K562 (cell line): ENCODE measurements around the gene TMEM184B. TPM values are rescaled to one million over a fixed set of nuclear protein-coding genes. Genes with fewer than 3 reads are reported as not detected.

Experiments
- CAMTA2 ChIP-seq: fragments of 250-450 bp; sonication (Bioruptor Pico); conservative IDR thresholded peaks from 2 replicates; pipeline ENCODE4 v1.5.1; 2022
- COPS2 ChIP-seq: fragments of 450-650 bp; conservative IDR thresholded peaks from 2 replicates; pipeline ENCODE4 v1.6.1; 2016; ENCODE audit warnings: mild to moderate bottlenecking, moderate library complexity
- EGR1 ChIP-seq: fragments of 450-650 bp; conservative IDR thresholded peaks from 2 replicates; pipeline ENCODE4 v1.6.1; 2017; ENCODE audit warnings: mild to moderate bottlenecking
- ELF4 ChIP-seq: fragments of 450-650 bp; formaldehyde crosslinking; IDR thresholded peaks from 2 replicates; pipeline ENCODE4 v1.4.0; 2022; ENCODE audit warnings: missing genetic modification characterization
- EWSR1 ChIP-seq: fragments of 450-650 bp; IDR thresholded peaks from 2 replicates; pipeline ENCODE4 v1.6.1; 2018; ENCODE audit warnings: borderline replicate concordance, mild to moderate bottlenecking, low read depth, moderate library complexity; ENCODE audit not compliant: partially characterized antibody
- HNRNPH1 ChIP-seq: fragments of 200-400 bp; formaldehyde crosslinking; optimal IDR thresholded peaks from 2 replicates; pipeline ENCODE3; 2017; ENCODE audit warnings: low read depth, mild to moderate bottlenecking, low read length, moderate library complexity
- LEF1 ChIP-seq: fragments of 450-650 bp; IDR thresholded peaks from 2 replicates; pipeline ENCODE4 v1.6.1; 2016; ENCODE audit warnings: mild to moderate bottlenecking
- PHF21A ChIP-seq: fragments of 450-650 bp; IDR thresholded peaks from 2 replicates; pipeline ENCODE4 v1.6.1; 2017; ENCODE audit warnings: low read depth, borderline replicate concordance
- RB1 ChIP-seq: fragments of 450-650 bp; IDR thresholded peaks from 2 replicates; pipeline ENCODE4 v1.6.1; 2017; ENCODE audit warnings: low read depth, mild to moderate bottlenecking
- SLC30A9 ChIP-seq: fragments of 250-450 bp; sonication (Bioruptor Pico); IDR thresholded peaks from 2 replicates; pipeline ENCODE4 v1.8.0; 2022; ENCODE audit warnings: mild to moderate bottlenecking, moderate library complexity
- SRSF7 ChIP-seq: fragments of 200-400 bp; formaldehyde crosslinking; optimal IDR thresholded peaks from 2 replicates; pipeline ENCODE3; 2017; ENCODE audit warnings: mild to moderate bottlenecking, low read depth, low read length
- U2AF1 ChIP-seq: fragments of 200-400 bp; formaldehyde crosslinking; optimal IDR thresholded peaks from 2 replicates; pipeline ENCODE3; 2017; ENCODE audit warnings: mild to moderate bottlenecking, low read depth, low read length, moderate library complexity
- ZBTB8A ChIP-seq: fragments of 450-650 bp; IDR thresholded peaks from 2 replicates; pipeline ENCODE4 v1.6.1; 2018; ENCODE audit warnings: mild to moderate bottlenecking, moderate library complexity; ENCODE audit not compliant: partially characterized antibody
- ZEB2 ChIP-seq: fragments of 450-650 bp; IDR thresholded peaks from 2 replicates; pipeline ENCODE4 v1.6.1; 2016
- ZNF121 ChIP-seq: sonication (generic); formaldehyde crosslinking; conservative IDR thresholded peaks from 2 replicates; pipeline ENCODE4 v1.8.0; 2022; ENCODE audit warnings: missing genetic modification reagents
- ZNF197 ChIP-seq: fragments of 200-800 bp; sonication (Bioruptor generic); IDR thresholded peaks from 2 replicates; pipeline ENCODE4 v1.6.1; 2016; ENCODE audit warnings: low read depth, missing genetic modification characterization, missing compliant biosample characterization
- ZNF24 ChIP-seq: fragments of 450-650 bp; IDR thresholded peaks from 2 replicates; pipeline ENCODE4 v1.6.1; 2016
- ZNF695 ChIP-seq: fragments of 450-650 bp; formaldehyde crosslinking; IDR thresholded peaks from 2 replicates; pipeline ENCODE4 v1.4.0; 2020; ENCODE audit warnings: mild to moderate bottlenecking, moderate library complexity
- ZNF76 ChIP-seq: fragments of 250-450 bp; sonication (Bioruptor Pico); IDR thresholded peaks from 2 replicates; pipeline ENCODE4 v1.4.0; 2020; ENCODE audit warnings: mild to moderate bottlenecking, moderate library complexity, borderline replicate concordance
- polyA plus RNA-seq, 8 experiments: library from polyadenylated mRNA; depleted of rRNA in 4 of 8; stranded (reverse) in 5 of 8; unstranded in 3 of 8; fragments of >200 nt; fragmentation: Nextera tagmentation in 2 of 8; fragmentation: Illumina TruSeq in 1 of 8; extraction: Ambion mirVana in 2 of 8; extraction: Trizol in 1 of 8; gene quantifications; 2 replicates each; pipeline versions ENCODE4 v1.2.1 to v1.2.3, GENCODE V29; 2011 to 2014; ENCODE audit warnings: inconsistent platforms in 1 of 8, missing spikeins in 1 of 8
- total RNA-seq, 7 experiments: library from RNA; depleted of rRNA in 6 of 7; stranded (reverse); fragments of >200 nt in 6 of 7; fragmentation: Illumina TruSeq in 2 of 7; extraction: Trizol in 2 of 7; gene quantifications; 2 replicates each; pipeline versions ENCODE4 v1.2.1 to v1.2.3, GENCODE V29; 2011 to 2021; ENCODE audit warnings: low replicate concordance in 1 of 7
- TF ChIP-seq, protein P1 (sequence below): fragments of 250-450 bp; sonication (Bioruptor Pico); IDR thresholded peaks from 2 replicates; pipeline ENCODE4 v1.5.0; 2020; ENCODE audit warnings: mild to moderate bottlenecking
- TF ChIP-seq, protein P2 (sequence below): sonication (generic); formaldehyde crosslinking; IDR thresholded peaks from 2 replicates; pipeline ENCODE4 v1.9.0; 2022; ENCODE audit warnings: mild to moderate bottlenecking, missing genetic modification reagents
- TF ChIP-seq, protein P3 (sequence below): sonication (generic); formaldehyde crosslinking; IDR thresholded peaks from 2 replicates; pipeline ENCODE4 v1.8.0; 2022; ENCODE audit warnings: missing genetic modification reagents, mild to moderate bottlenecking, borderline replicate concordance
- TF ChIP-seq, protein P4 (sequence below): sonication (generic); formaldehyde crosslinking; IDR thresholded peaks from 2 replicates; pipeline ENCODE4 v1.4.0; 2020; ENCODE audit warnings: mild to moderate bottlenecking, missing genetic modification reagents

The TMEM184B gene
- total and polyA plus RNA-seq, 9 of the 15 experiments (the other 6 are each of a cell fraction or from before 2014, with no cell fraction given), result 0.31 to 25.1 (median 6.2) TPM

DNA sequence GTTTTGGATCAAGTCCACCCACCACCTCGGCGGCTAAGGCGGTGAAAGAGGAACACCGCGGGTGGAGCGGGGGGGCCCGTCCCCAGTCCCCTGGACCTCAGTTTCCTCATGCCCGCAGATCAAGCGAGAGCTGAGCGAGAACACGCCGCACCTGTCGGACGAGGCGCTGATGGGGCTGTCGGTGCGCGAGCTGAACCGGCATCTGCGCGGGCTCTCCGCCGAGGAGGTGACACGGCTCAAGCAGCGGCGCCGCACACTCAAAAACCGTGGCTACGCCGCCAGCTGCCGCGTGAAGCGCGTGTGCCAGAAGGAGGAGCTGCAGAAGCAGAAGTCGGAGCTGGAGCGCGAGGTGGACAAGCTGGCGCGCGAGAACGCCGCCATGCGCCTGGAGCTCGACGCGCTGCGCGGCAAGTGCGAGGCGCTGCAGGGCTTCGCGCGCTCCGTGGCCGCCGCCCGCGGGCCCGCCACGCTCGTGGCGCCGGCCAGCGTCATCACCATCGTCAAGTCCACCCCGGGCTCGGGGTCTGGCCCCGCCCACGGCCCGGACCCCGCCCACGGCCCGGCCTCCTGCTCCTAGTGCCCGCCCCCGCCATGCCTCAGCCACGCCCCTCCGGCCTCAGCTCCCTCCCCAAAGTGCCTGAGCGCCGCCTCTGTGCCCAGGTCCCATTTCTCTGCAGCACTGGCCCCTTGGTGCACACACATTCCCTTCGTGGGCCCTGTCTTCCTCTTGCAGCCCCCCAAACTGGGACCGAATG, 58.3 kb downstream of the TMEM184B start (continued):
- TF ChIP-seq, protein P1, sequence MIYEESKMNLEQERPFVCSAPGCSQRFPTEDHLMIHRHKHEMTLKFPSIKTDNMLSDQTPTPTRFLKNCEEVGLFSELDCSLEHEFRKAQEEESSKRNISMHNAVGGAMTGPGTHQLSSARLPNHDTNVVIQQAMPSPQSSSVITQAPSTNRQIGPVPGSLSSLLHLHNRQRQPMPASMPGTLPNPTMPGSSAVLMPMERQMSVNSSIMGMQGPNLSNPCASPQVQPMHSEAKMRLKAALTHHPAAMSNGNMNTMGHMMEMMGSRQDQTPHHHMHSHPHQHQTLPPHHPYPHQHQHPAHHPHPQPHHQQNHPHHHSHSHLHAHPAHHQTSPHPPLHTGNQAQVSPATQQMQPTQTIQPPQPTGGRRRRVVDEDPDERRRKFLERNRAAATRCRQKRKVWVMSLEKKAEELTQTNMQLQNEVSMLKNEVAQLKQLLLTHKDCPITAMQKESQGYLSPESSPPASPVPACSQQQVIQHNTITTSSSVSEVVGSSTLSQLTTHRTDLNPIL (CRISPR knock-in tag), result no peak
- no peak for TF ChIP-seq SLC30A9 (CRISPR knock-in tag)
- TF ChIP-seq PHF21A, result no peak
- TF ChIP-seq EWSR1, result no peak
- peak; percentile 42; the same call in 1 of the 2 replicates for TF ChIP-seq ZNF24
- 0 out of 2 replicates have a peak, but pooled peaks have one; percentile 29 for TF ChIP-seq ZNF76
- no peak for TF ChIP-seq ZNF197 (CRISPR knock-in tag)
- no peak for TF ChIP-seq U2AF1
- TF ChIP-seq HNRNPH1, result no peak
- no peak for TF ChIP-seq CAMTA2
- TF ChIP-seq RB1, result peak; percentile 83; the same call in 1 of the 2 replicates
- TF ChIP-seq COPS2, result no peak
- no peak for TF ChIP-seq ELF4
- no peak for TF ChIP-seq LEF1
- TF ChIP-seq ZNF695 (CRISPR knock-in tag), result no peak
- TF ChIP-seq, protein P2, sequence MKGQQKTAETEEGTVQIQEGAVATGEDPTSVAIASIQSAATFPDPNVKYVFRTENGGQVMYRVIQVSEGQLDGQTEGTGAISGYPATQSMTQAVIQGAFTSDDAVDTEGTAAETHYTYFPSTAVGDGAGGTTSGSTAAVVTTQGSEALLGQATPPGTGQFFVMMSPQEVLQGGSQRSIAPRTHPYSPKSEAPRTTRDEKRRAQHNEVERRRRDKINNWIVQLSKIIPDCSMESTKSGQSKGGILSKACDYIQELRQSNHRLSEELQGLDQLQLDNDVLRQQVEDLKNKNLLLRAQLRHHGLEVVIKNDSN (CRISPR knock-in tag), result no peak
- no peak for TF ChIP-seq SRSF7
- TF ChIP-seq EGR1, result peak; percentile 60
- TF ChIP-seq, protein P3, sequence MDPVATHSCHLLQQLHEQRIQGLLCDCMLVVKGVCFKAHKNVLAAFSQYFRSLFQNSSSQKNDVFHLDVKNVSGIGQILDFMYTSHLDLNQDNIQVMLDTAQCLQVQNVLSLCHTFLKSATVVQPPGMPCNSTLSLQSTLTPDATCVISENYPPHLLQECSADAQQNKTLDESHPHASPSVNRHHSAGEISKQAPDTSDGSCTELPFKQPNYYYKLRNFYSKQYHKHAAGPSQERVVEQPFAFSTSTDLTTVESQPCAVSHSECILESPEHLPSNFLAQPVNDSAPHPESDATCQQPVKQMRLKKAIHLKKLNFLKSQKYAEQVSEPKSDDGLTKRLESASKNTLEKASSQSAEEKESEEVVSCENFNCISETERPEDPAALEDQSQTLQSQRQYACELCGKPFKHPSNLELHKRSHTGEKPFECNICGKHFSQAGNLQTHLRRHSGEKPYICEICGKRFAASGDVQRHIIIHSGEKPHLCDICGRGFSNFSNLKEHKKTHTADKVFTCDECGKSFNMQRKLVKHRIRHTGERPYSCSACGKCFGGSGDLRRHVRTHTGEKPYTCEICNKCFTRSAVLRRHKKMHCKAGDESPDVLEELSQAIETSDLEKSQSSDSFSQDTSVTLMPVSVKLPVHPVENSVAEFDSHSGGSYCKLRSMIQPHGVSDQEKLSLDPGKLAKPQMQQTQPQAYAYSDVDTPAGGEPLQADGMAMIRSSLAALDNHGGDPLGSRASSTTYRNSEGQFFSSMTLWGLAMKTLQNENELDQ, result no peak
- no peak for TF ChIP-seq ZBTB8A
- TF ChIP-seq, protein P4, sequence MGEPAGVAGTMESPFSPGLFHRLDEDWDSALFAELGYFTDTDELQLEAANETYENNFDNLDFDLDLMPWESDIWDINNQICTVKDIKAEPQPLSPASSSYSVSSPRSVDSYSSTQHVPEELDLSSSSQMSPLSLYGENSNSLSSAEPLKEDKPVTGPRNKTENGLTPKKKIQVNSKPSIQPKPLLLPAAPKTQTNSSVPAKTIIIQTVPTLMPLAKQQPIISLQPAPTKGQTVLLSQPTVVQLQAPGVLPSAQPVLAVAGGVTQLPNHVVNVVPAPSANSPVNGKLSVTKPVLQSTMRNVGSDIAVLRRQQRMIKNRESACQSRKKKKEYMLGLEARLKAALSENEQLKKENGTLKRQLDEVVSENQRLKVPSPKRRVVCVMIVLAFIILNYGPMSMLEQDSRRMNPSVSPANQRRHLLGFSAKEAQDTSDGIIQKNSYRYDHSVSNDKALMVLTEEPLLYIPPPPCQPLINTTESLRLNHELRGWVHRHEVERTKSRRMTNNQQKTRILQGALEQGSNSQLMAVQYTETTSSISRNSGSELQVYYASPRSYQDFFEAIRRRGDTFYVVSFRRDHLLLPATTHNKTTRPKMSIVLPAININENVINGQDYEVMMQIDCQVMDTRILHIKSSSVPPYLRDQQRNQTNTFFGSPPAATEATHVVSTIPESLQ (CRISPR knock-in tag), result no peak
- TF ChIP-seq ZEB2, result no peak
- TF ChIP-seq ZNF121, result no peak
